ENCODE data around the gene CD226. TPM values are rescaled to one million over a fixed set of nuclear protein-coding genes. Genes with fewer than 3 reads are reported as not detected.

Gene CD226
- total and polyA plus RNA-seq, 2 of the 13 experiments (the other 11 are each of a cell fraction or from before 2014, with no cell fraction given) = 0.13 to 0.77 TPM

DNA sequence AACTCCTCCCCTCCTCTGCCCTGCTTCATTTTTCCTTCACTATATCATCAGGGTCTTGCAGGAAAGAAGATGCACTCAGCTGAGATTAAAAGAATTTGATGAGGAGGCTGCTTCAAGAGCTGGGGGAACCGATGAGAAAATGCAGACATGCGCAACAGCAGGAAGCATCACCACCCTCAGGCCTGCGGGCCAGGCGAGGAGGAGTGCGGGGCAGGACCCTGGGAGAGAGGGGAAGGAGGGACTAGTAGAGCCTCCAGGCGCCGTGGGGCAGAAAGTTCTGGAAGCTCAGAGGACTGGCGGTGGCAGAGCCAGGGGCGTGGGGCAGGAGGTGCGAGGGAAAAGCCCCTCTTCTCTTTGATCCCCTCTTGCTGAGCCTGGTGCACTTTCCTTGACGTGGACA lies 108.2 kb downstream of the CD226 start:
- ATAC-seq (no peak), FAIRE-seq (no peak), DNase-seq (ENCODE audit: low spot score) (no peak)
- no peaks in the 10 kb centered on the region for H3K9me3 ChIP-seq (ENCODE audit: low read length)
- H3K79me2 ChIP-seq (ENCODE audit: insufficient read depth, low read length) = no peaks in the 10 kb centered on the region
- no peaks in the 10 kb centered on the region; a peak in 1 of 5 replicates for H3K36me3 ChIP-seq (replicated peaks in 1 of 2; ENCODE audit: control insufficient read depth in 1 of 2, insufficient read depth in 2 of 2, low read length in 2 of 2)
- in situ Hi-C loops (cut with HindIII; ENCODE audit: extremely low pct_ligation_motif_present, low pct_unique_long_range_greater_than_20kb) (no loop called here), intact Hi-C loops (cut with micrococcal nuclease; ENCODE audit: unreplicated experiment) (no loop called here)
- TF ChIP-seq SMARCC2 (IDR thresholded peaks at IDR 0.05) = no peak
- no peak for TF ChIP-seq KMT2B (CRISPR knock-in tag; IDR thresholded peaks at IDR 0.05)
- TF ChIP-seq SP5 (CRISPR knock-in tag; IDR thresholded peaks at IDR 0.05; ENCODE audit: borderline replicate concordance, low read depth) = no peak
- no peak for TF ChIP-seq KDM1A (CRISPR knock-in tag; IDR thresholded peaks at IDR 0.05)
- no peak for TF ChIP-seq ZNF549 (CRISPR knock-in tag; IDR thresholded peaks at IDR 0.05)
- no peak for TF ChIP-seq MEIS1 (CRISPR knock-in tag; IDR thresholded peaks at IDR 0.05; ENCODE audit: borderline replicate concordance)
- TF ChIP-seq KMT2A (CRISPR knock-in tag; IDR thresholded peaks at IDR 0.05) = no peak
- no peak for TF ChIP-seq ESRRA (CRISPR knock-in tag; IDR thresholded peaks at IDR 0.05; ENCODE audit: low read depth)
- TF ChIP-seq ZFP41 (CRISPR knock-in tag; IDR thresholded peaks at IDR 0.05; ENCODE audit: borderline replicate concordance) = no peak
- no peak overlapping the region for H3K9ac ChIP-seq (ENCODE audit: insufficient read depth, low read depth, low read length)
- H3K4me3 ChIP-seq (replicated peaks in 1 of 3; ENCODE audit: insufficient read depth in 1 of 3, low read depth in 2 of 3, low read length in 3 of 3) = no peak overlapping the region
- WGBS (ENCODE audit: low lambda C conversion rate) = 92% methylated on average over 11 of the region's 11 CpGs
- ChIA-PET POLR2A (no interaction called here), CTCF (ENCODE audit: low intra/inter-chr PET ratio, low total read pairs) (no interaction called here)
- 0 out of 5 replicates have a peak, but pooled peaks cover 0 to 1% of the 10 kb centered on the region in 2 experiments for H3K27me3 ChIP-seq (ENCODE audit: control insufficient read depth in 1 of 2, insufficient read depth in 2 of 2, low read length in 2 of 2)
- no peak overlapping the region for H3K4me2 ChIP-seq (ENCODE audit: low read depth, low read length)
- no TSS peak for BruUV-seq (replicated peaks)
- H3K4me1 ChIP-seq (ENCODE audit: insufficient read depth, low read length) = no peaks in the 10 kb centered on the region
- H3K27ac ChIP-seq (ENCODE audit: extremely low read length, insufficient read depth, low read length) = no peak overlapping the region
- H4K20me1 ChIP-seq (ENCODE audit: insufficient read depth, low read length) = no peaks in the 10 kb centered on the region
- no peak overlapping the region for H2AFZ ChIP-seq (ENCODE audit: low read length)

DNA sequence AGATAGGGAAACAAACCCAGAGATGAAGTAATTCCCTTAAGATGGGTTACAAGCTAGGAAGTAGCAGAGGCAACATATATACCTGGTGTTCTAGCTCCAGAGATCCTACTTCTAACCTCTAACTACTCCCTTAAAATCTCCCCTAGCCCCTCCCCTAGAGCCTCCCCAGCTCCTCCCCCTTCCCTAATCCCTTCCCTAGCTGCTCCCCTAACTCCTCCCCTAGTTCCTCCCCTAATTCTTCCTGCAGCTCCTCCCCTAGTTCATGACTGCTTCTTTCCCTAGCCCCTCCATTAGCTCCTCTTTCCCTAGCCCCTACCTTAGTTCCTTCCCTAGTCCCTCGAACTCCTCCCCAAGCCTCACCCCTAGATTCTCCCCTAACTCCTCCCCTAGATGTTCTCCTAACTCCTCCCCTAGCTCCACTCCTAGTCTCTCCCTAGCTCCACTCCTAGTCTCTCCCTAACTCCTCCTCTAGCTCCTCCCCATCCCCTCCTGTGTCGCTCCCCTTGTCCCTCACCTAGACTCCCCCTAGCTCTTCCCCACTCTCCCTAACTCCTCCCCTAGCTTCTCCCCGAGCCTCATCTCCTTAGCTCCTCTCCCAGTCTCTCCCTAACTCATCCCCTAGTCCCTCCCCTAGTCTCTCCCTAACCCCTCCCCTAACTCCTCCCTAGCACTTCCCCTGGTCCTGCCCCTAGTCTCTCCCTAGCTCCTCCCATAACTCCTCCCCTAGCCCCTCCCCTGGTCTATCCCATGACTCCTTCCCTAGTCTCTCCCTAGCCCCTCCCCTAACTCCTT lies 108.9 kb downstream of the CD226 start:
- DNase-seq (ENCODE audit: low spot score) (peak; percentile 18), FAIRE-seq (no peak), ATAC-seq (peak; percentile 87)
- Histone ChIP-seq H3K9ac (ENCODE audit: insufficient read depth, low read depth, low read length) (no peak overlapping the region), H3K27me3 (ENCODE audit: control insufficient read depth in 1 of 2, insufficient read depth in 2 of 2, low read length in 2 of 2) (0 out of 5 replicates have a peak, but pooled peaks cover 0 to 1% of the 10 kb centered on the region in 2 experiments), H3K4me1 (ENCODE audit: insufficient read depth, low read length) (no peaks in the 10 kb centered on the region), H3K9me3 (ENCODE audit: low read length) (no peaks in the 10 kb centered on the region), H3K79me2 (ENCODE audit: insufficient read depth, low read length) (no peaks in the 10 kb centered on the region), H3K27ac (ENCODE audit: extremely low read length, insufficient read depth, low read length) (no peak overlapping the region), H2AFZ (ENCODE audit: low read length) (no peak overlapping the region), H3K4me3 (replicated peaks in 1 of 3; ENCODE audit: insufficient read depth in 1 of 3, low read depth in 2 of 3, low read length in 3 of 3) (no peak overlapping the region), H3K36me3 (replicated peaks in 1 of 2; ENCODE audit: control insufficient read depth in 1 of 2, insufficient read depth in 2 of 2, low read length in 2 of 2) (no peaks in the 10 kb centered on the region; a peak in 1 of 5 replicates), H3K4me2 (ENCODE audit: low read depth, low read length) (no peak overlapping the region), H4K20me1 (ENCODE audit: insufficient read depth, low read length) (no peaks in the 10 kb centered on the region)
- peak; percentile 51 for TF ChIP-seq HNRNPK (IDR thresholded peaks at IDR 0.05; ENCODE audit: low read depth, low read length, poor library complexity, severe bottlenecking)
- TF ChIP-seq, protein P1, sequence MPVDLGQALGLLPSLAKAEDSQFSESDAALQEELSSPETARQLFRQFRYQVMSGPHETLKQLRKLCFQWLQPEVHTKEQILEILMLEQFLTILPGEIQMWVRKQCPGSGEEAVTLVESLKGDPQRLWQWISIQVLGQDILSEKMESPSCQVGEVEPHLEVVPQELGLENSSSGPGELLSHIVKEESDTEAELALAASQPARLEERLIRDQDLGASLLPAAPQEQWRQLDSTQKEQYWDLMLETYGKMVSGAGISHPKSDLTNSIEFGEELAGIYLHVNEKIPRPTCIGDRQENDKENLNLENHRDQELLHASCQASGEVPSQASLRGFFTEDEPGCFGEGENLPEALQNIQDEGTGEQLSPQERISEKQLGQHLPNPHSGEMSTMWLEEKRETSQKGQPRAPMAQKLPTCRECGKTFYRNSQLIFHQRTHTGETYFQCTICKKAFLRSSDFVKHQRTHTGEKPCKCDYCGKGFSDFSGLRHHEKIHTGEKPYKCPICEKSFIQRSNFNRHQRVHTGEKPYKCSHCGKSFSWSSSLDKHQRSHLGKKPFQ (CRISPR knock-in tag; IDR thresholded peaks at IDR 0.05; ENCODE audit: insufficient replicate concordance) = no peak
- TF ChIP-seq ZNF816 (CRISPR knock-in tag; IDR thresholded peaks at IDR 0.05; ENCODE audit: borderline replicate concordance) = no peak
- TF ChIP-seq TAF15 (IDR thresholded peaks at IDR 0.05; ENCODE audit: low read depth, low read length, poor library complexity, severe bottlenecking) = no peak
- no peak for TF ChIP-seq NAIF1 (CRISPR knock-in tag; IDR thresholded peaks at IDR 0.05; ENCODE audit: borderline replicate concordance)
- no peak for TF ChIP-seq ZNF20 (CRISPR knock-in tag; IDR thresholded peaks at IDR 0.05)
- peak; percentile 90 for TF ChIP-seq PCBP2 (optimal IDR thresholded peaks at IDR 0.05; ENCODE audit: low read depth, low read length, poor library complexity, severe bottlenecking)
- CTCF ChIA-PET (ENCODE audit: low intra/inter-chr PET ratio, low total read pairs) = no interaction called here
- POLR2A ChIA-PET = no interaction called here
- no TSS peak for BruUV-seq (replicated peaks)
- intact Hi-C loops (cut with micrococcal nuclease; ENCODE audit: unreplicated experiment) = no loop called here
- 72% methylated on average over 3 of the region's 3 CpGs for WGBS (ENCODE audit: low lambda C conversion rate)
- in situ Hi-C loops (cut with HindIII; ENCODE audit: extremely low pct_ligation_motif_present, low pct_unique_long_range_greater_than_20kb) = no loop called here
